ENCODE results near the gene SYDE1.

GRCh38 chr19:15155296-15155695 is 48.1 kb downstream of the SYDE1 start:
- TF ChIP-seq CTCF (IDR thresholded peaks at IDR 0.05; ENCODE audit: borderline replicate concordance, extremely low read depth, low read length, poor library complexity, severe bottlenecking): no peak
- TF ChIP-seq EZH2 (IDR thresholded peaks at IDR 0.05; ENCODE audit: borderline replicate concordance, low read depth, low read length, severe bottlenecking): no peak

Measured in DND-41 (cell line).